Erythroblast (primary cell): ENCODE data around the gene ACTN4.
"Not testable (repeated sequence)": the region's sequence is repeated elsewhere in the genome, so short reads cannot be mapped to it uniquely, and the experiment has no call there.

Experiments
- DNase-seq, 2 experiments: peaks; one replicate each; lab custom pipeline; 2025; lab: John Stamatoyannopoulos, UW
- GATA1 ChIP-seq: IDR thresholded peaks from 2 replicates; pipeline ENCODE4 v1.6.1; 2011; ENCODE audit warnings: low read depth, mild to moderate bottlenecking, control low read depth, low read length, moderate library complexity
- POLR2A ChIP-seq: IDR thresholded peaks from 2 replicates; pipeline ENCODE4 v1.6.1; 2011; ENCODE audit warnings: mild to moderate bottlenecking, low read length

Gene ACTN4

DNA sequence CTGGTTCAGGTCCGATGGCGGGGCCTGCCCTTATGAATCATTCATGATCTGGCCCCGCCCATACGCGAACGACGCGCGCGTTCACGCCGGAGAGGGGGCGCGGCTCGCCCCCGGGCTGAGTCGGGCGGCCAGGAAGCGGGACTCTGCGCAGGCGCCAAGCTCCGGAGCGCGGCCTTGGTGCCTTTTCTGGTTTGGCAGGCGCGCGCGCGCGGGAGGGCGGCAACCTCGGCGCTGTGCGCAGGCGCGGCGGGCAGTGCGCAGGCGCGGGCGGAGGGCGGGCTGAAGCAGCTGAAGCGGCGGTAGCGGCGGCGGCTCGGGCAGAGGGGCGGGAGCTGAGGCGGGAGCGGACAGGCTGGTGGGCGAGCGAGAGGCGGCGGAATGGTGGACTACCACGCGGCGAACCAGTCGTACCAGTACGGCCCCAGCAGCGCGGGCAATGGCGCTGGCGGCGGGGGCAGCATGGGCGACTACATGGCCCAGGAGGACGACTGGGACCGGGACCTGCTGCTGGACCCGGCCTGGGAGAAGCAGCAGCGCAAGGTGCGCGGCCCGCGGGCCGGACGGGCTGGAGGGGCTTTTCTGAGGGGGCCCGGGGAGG lies at the start of gene ACTN4:
Gene ACTN4 (plus strand): TSS at position 282 of the 598 bp plus-strand sequence. CDS start 97 bp downstream, at position 379.
- TF ChIP-seq GATA1 (no peak), POLR2A (peak; percentile 89)
- DNase-seq, result peak; percentile 98 to 100

DNA sequence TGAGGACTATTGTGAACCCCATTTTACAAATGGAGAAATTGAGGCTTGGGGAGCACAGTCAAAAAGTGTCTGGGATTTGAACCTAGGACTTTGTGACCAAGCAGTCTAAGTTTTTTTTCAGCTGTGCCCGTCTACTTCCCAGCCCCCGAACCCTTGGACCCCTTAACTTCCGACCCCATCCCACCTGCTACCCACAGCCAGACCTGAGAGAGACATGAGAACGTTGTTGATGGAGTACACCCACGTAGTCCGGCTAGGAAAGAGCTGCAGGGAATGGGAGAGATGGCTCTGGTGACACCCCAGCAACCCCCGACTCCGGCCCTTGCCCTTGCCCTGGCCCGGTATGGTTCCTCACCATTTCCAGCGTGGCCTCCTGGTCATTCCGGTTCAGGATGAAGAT lies 47.7 kb upstream of the ACTN4 start:
- TF ChIP-seq GATA1 (no peak), POLR2A (no peak)
- no peak for DNase-seq

DNA sequence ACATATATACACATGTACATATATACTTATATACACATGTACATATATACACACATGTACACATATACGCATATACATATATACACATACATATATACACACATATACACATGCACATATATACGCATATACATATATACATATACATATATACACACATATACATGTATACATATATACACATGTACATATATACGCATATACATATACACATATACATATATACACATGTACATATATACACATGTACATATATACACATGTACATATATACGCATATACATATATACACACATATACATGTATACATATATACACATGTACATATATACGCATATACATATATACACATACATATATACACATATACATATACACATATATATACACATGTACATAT lies 44.6 kb upstream of the ACTN4 start:
- DNase-seq, result not testable (repeated sequence)

DNA sequence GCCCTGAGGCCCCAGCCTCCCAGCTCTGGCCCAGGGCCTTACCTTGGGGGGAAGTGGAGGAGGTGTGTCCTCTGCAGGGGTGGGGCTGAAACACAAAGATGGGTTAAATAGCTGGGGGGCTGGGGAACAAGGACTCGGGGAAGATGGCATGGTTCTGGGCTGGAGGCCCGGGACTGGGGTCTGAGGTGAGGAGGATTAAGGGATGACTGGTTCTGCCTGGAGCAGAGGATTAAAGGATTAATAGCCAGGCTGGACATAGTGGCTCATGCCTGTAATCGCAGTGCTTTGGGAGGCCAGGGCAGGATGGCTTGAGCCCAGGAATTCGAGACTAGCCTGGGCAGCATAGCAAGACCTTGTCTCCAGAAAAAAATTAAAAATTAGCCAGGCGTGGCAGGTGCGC lies 41.3 kb upstream of the ACTN4 start:
- no peak for DNase-seq
- TF ChIP-seq POLR2A, result no peak
- TF ChIP-seq GATA1, result no peak

DNA sequence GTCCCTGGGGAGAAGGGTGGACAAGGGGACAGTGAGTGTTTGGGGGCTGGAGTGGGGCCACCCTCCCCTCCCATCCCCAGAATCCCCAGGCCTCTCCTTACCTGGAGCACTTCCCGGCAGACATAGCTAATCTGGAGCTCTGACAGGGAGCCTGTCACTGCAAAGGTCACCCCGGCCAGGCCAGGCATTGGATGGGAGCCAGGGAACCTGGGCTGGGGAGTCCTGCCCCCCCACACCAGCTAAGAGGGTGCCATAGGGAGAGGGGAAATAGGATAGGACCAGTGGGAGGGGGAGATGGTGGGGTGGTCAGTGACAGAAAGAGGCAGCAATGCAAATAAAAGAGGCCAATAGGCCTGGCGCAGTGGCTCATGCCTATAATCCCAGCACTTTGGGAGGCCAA lies 33.2 kb upstream of the ACTN4 start:
- TF ChIP-seq GATA1 (no peak), POLR2A (no peak)
- no peak for DNase-seq

DNA sequence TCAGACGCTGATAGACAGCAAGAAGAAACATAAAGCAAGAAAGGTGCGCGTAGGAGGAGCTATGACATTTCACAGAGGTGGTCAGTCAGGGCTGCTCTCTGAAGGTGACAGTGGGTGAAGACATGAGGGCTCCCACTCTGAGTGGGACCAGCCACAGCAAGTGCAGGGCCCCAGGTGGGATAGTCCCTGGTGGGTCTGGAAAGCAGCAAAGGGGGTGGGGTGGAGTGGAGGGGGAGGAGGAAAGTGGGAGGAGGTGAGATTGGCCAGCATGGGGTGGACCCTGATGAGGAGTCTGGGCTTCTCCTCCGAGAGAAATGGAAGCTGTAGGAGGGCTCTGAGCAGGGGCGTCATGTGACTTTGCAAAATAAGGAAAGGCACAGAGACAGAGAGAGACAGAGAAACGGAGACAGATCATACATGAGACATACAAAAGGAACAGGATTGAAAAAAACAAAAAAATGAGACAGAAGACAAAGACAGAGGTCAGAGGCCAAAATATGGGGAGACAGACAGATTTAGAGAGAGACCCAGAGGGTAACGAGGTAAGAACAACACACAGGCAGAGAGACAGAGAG lies 32.4 kb upstream of the ACTN4 start:
- TF ChIP-seq GATA1, result no peak
- no peak for TF ChIP-seq POLR2A
- no peak for DNase-seq

DNA sequence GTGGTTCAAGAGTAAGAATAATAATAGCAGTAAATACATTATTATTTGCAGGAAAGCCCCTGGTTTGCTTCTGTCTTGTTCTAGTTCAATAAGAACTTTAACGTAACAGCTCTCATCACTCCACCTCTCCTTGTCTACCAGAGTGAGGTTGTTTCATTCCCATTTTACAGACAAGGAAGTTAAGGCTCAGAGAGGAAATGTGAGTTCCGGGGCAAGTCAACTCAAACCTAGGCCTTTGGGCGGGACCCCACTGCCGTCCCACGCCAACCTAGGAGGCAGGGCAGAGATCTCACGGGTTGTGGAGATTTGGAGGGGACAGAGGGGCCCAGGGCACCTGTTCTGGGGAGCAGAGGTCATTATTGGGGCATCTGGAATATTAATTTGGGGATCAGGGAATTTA lies 31.2 kb upstream of the ACTN4 start:
- TF ChIP-seq POLR2A, result no peak
- no peak for TF ChIP-seq GATA1
- DNase-seq, result no peak

DNA sequence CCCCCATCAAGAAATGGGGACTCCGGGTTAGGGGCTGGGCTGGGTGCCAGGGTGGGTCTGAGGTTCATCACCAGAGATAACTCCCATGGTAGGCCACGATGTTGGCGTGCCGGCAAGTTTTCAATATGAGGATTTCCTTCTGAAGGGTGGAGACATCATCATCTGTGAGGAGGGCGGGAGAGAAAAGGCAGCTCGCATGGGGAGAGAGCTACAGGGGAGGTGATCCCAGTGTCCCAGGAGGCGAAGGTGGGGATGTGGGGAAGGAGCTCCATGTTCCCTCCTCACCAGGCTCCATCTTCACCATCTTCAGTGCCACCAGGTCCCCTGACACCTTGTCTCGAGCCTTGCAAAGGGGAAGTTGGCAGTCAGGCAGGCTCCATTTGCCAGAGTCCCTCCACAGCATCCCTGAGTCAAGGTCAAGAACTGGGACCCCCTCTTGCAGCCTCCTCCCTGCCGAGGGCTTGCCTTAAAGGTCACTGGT lies 30.1 kb upstream of the ACTN4 start:
- no peak for TF ChIP-seq GATA1
- no peak for TF ChIP-seq POLR2A
- DNase-seq, result no peak

DNA sequence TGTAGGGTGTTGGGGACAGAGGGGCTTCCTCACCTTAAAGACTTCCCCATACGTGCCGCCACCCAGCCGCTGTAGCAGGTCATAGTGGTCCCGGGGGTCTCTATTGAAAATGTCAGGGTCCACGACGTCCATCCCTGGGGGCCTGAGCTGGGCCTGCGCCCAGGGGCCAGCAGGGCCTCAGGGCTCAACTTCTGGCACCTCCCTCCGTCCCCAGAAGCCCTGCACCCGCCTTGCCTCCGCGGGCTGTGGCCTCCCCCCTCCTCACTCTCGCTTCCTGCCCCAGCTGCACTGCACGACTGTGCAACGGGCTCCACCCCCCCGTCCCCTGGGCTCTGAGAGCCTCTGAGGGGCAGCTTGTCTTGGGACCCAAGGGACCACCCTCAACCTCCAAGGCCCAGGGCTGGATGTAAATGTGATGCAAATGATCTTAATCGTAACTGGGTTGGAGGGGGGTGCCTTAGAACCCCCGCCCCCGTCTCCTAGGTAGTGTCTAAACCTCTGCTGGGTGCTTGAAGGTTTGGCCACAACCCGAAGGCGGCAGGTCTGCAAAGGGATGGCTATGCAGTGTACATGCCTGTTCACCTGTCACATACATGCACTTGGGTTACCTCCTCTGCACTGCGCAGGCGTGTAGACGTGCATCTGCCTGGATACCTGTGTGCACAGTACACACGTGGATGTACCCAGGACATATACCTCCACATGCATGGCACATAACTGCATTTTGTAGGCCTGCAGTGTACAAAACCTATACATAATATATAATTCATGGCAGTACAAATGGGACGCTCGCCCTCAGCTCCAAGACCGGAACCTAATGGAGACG lies 29.5 kb upstream of the ACTN4 start, which contains the start of gene MAP4K1:
Gene MAP4K1 (minus strand): TSS at position 190 of the 826 bp plus-strand sequence. CDS start 58 bp downstream, at position 132.
- DNase-seq, result peak in 1 of 2 experiments; percentile 62
- no peak for TF ChIP-seq POLR2A
- TF ChIP-seq GATA1, result no peak

DNA sequence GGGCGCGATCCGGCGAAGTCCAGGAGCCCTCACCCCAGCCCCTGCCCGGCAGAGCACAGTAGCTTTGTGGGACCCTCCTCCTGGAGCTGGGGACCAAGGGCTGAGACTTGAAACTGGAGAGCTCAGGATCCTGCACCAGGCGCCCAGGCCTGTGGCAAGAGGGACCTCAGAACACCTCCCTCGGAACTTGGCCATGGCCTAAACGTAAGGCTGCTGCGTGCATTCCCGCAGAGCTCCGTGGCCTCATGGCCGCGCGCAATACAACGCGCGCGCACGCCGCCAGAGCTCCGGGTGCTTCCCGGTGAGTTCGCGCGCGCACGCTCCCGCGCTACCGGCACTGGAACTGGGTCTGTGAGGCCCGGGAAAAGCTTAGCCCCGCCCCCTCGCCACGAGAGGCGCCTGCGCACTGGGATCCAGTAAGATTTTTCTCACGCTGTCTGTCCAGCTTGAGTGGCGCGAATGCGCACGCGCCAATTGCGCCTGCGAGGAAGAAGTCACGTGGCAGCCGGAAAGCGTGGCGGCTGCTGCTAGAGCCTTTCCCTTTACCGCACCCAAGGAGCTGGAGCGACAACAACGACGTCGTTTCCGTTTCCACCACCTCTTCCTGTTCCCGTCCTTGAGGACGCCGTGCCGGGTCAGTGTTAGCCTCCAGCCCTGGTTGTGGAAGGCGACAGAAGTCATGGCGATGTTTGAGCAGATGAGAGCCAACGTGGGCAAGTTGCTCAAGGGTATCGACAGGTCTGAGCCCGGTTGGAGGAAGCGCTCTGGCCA lies 28.7 kb upstream of the ACTN4 start, which contains the start of gene EIF3K:
Gene EIF3K (plus strand): TSS at position 599 of the 771 bp plus-strand sequence. CDS start 81 bp downstream, at position 680.
- DNase-seq, result peak; percentile 99
- TF ChIP-seq GATA1 (no peak), POLR2A (peak; percentile 91)

DNA sequence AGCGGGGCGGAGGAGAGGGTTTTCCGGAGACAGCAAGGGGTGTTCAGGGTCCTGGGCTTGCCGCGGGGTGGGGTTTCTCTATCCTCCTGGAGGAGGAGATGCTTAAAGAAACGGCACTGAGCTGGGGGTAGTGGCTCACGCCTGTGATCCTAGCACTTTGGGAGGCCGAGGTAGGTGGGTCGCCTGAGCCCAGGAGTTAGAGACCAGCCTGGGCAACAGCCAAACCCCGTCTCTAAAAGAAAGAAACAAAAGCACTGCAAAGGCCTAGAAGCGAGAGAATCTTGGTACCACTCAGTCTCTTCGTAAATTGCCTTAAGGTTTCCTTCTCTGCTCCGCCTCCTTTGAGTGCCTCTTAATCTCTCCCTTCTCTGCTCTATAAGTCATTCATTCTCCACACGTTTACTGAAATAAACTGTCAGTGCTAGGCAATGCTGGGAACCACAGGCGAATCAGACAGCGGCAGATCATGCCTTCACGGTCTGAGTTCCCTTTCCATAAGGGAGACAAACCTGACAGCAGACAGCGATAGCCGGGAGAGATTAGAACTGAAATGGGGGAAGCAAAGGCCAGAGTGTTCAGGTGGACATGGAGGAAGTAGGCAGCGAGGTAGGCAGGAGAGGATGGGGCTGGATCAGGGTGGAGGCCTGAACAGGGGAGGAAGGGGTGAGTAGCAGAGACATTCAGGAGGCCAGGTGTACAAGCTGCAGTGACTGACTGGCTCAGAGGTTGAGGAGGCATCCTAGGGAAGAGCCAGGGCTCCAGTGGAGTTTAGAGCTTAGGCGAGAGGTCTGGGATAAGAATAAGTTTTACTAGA lies 27.9 kb upstream of the ACTN4 start:
- TF ChIP-seq GATA1 (no peak), POLR2A (no peak)
- DNase-seq, result no peak

DNA sequence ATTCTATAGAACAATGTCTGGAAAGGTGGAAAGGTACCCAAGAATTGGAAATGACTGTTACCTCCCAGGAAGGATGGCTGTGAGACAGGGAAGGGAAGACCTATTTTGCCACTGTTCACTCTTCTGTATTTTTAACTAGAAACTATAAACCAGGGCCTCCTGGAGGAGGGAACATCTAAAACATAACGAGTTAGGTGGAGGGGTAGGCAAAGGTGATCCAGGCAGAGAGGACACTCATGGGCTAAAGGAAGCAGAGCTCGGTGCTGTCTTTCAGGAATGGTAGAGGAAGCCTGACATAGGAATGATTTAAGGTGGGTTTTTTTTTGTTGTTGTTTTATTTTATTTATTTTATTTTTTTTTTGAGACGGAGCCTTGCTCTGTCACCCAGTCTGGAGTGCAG lies 22.6 kb upstream of the ACTN4 start:
- TF ChIP-seq POLR2A (no peak), GATA1 (no peak)
- no peak for DNase-seq
